Measurements from ENCODE around the gene MYPN.
"Not testable (repeated sequence)": the region's sequence is repeated elsewhere in the genome, so short reads cannot be mapped to it uniquely, and the experiment has no call there.

GRCh38 chr10:68157522-68157921 lies 48.2 kb downstream of the MYPN start:
- not testable (repeated sequence) for TF ChIP-seq POLR2A, CTCF (IDR thresholded peaks at IDR 0.05)

All from body of pancreas (tissue), 4 donors.